ENCODE measurements around the gene EPS8L3. TPM values are rescaled to one million over a fixed set of nuclear protein-coding genes. Genes with fewer than 3 reads are reported as not detected.
A peak's percentile ranks its signal among the peaks of the same experiment; 100 is the strongest.
"Not testable (repeated sequence)": the region's sequence is repeated elsewhere in the genome, so short reads cannot be mapped to it uniquely, and the experiment has no call there.

The EPS8L3 gene
- total RNA-seq, 1 donor: not detected

GRCh38 chr1:109754738-109755137 is 9.0 kb downstream of the EPS8L3 start:
- H3K4me3 ChIP-seq (ENCODE audit: low read depth, low read length): no peak overlapping the region
- no peak for DNase-seq (ENCODE audit: low read depth)
- no peak for TF ChIP-seq CTCF (IDR thresholded peaks at IDR 0.05; ENCODE audit: insufficient read depth, low read depth, low read length)

GRCh38 chr1:109751531-109752260 is 12.0 kb downstream of the EPS8L3 start:
- H3K4me3 ChIP-seq (ENCODE audit: low read depth, low read length): no peak overlapping the region
- TF ChIP-seq CTCF (IDR thresholded peaks at IDR 0.05; ENCODE audit: insufficient read depth, low read depth, low read length): no peak
- no peak for DNase-seq (ENCODE audit: low read depth)

GRCh38 chr1:109750920-109751319 is 12.8 kb downstream of the EPS8L3 start:
- TF ChIP-seq CTCF (IDR thresholded peaks at IDR 0.05; ENCODE audit: insufficient read depth, low read depth, low read length): no peak
- H3K4me3 ChIP-seq (ENCODE audit: low read depth, low read length): no peak overlapping the region
- no peak for DNase-seq (ENCODE audit: low read depth)

- DNase-seq (ENCODE audit: low read depth): no peak
- H3K4me3 ChIP-seq (ENCODE audit: low read depth, low read length): no peak overlapping the region
- TF ChIP-seq CTCF (IDR thresholded peaks at IDR 0.05; ENCODE audit: insufficient read depth, low read depth, low read length): no peak
Measured at GRCh38 chr1:109750241-109750882, 13.4 kb downstream of the EPS8L3 start.

GRCh38 chr1:109749221-109749620 is 14.5 kb downstream of the EPS8L3 start:
- DNase-seq (ENCODE audit: low read depth): no peak
- TF ChIP-seq CTCF (IDR thresholded peaks at IDR 0.05; ENCODE audit: insufficient read depth, low read depth, low read length): no peak
- H3K4me3 ChIP-seq (ENCODE audit: low read depth, low read length): no peak overlapping the region

- DNase-seq (ENCODE audit: low read depth); H3K4me3 ChIP-seq (ENCODE audit: low read depth, low read length): not testable (repeated sequence)
Measured at GRCh38 chr1:109748311-109748710, 15.4 kb downstream of the EPS8L3 start.

GRCh38 chr1:109740615-109741373 is 22.9 kb downstream of the EPS8L3 start, which contains the start of gene GSTM3:
TSS of gene GSTM3 (minus strand) at chr1:109741038. CDS start at chr1:109740287, 751 bp downstream.
- no peak for TF ChIP-seq CTCF (IDR thresholded peaks at IDR 0.05; ENCODE audit: insufficient read depth, low read depth, low read length)
- no peak for DNase-seq (ENCODE audit: low read depth)
- H3K4me3 ChIP-seq (ENCODE audit: low read depth, low read length): peak within 1 kb of the TSS; percentile 79

All from fibroblast of villous mesenchyme (primary cell).